ENCODE data around the gene CENPL. TPM values are rescaled to one million over a fixed set of nuclear protein-coding genes. Genes with fewer than 3 reads are reported as not detected.

CENPL gene
- total RNA-seq, 2 experiments from 2014 or later: 25.4 to 36.1 TPM

- H3K27ac ChIP-seq (ENCODE audit: low read depth, low read length, poor library complexity, severe bottlenecking): no peak overlapping the region
- H3K79me2 ChIP-seq (ENCODE audit: insufficient read depth, low read depth, low read length): peaks cover 57% of the 10 kb centered on the region
- H3K4me3 ChIP-seq (ENCODE audit: low read depth, low read length, poor library complexity, severe bottlenecking): peak overlapping the region; percentile 97
- intact Hi-C loops (cut with micrococcal nuclease; ENCODE audit: unreplicated experiment): loop anchor here (5.0 to 10.0 kb wide), 3 partner anchors 135 to 1083 kb away; no protein-coding TSS in a partner anchor
- peak overlapping the region; percentile 63 for H3K4me2 ChIP-seq (ENCODE audit: low read length)
- BruUV-seq (replicated peaks): no TSS peak
- H3K4me1 ChIP-seq (ENCODE audit: insufficient read depth, low read length, poor library complexity, severe bottlenecking): peaks cover 35% of the 10 kb centered on the region
- DNase-seq (ENCODE audit: low spot score): no peak
- no peak overlapping the region for H2AFZ ChIP-seq (ENCODE audit: low read length)
- POLR2A ChIA-PET: interaction anchor here (0.7 to 2.1 kb wide), 5 partner anchors 10 to 1241 kb away, joined by 3 to 5 read pairs (median 4); partner anchors contain the start of genes GAS5 and ZBTB37
- peaks cover 49% of the 10 kb centered on the region for H3K36me3 ChIP-seq (ENCODE audit: insufficient read depth, low read length)
- no peaks in the 10 kb centered on the region for H3K9me2 ChIP-seq (ENCODE audit: insufficient read depth, low read length)
- CTCF ChIA-PET (ENCODE audit: unreplicated experiment): no interaction called here
- no peak for TF ChIP-seq CTCF (conservative IDR thresholded peaks at IDR 0.05; ENCODE audit: low read length)
- TF ChIP-seq EZH2phosphoT487 (IDR thresholded peaks at IDR 0.05; ENCODE audit: borderline replicate concordance, low read depth, low read length): no peak
- no peaks in the 10 kb centered on the region for H4K20me1 ChIP-seq (ENCODE audit: insufficient read depth, low read length)
- no peaks in the 10 kb centered on the region for H3K9me3 ChIP-seq (ENCODE audit: low read length)
Observed at GRCh38 chr1:173827611-173828010, 2.9 kb upstream of the CENPL start.

- peaks cover 53% of the 10 kb centered on the region for H3K36me3 ChIP-seq (ENCODE audit: insufficient read depth, low read length)
- H3K4me2 ChIP-seq (ENCODE audit: low read length): peak overlapping the region; percentile 87
- no peak for DNase-seq (ENCODE audit: low spot score)
- H4K20me1 ChIP-seq (ENCODE audit: insufficient read depth, low read length): peaks cover 8% of the 10 kb centered on the region; the same call in 1 of the 2 replicates
- no peaks in the 10 kb centered on the region for H3K9me3 ChIP-seq (ENCODE audit: low read length)
- peak overlapping the region; percentile 66 for H2AFZ ChIP-seq (ENCODE audit: low read length)
- peaks cover 89% of the 10 kb centered on the region for H3K79me2 ChIP-seq (ENCODE audit: insufficient read depth, low read depth, low read length)
- TSS peak; percentile 79 for BruUV-seq (replicated peaks)
- CTCF ChIA-PET (ENCODE audit: unreplicated experiment): no interaction called here
- H3K4me1 ChIP-seq (ENCODE audit: insufficient read depth, low read length, poor library complexity, severe bottlenecking): peaks cover 56% of the 10 kb centered on the region
- no peaks in the 10 kb centered on the region for H3K9me2 ChIP-seq (ENCODE audit: insufficient read depth, low read length)
- peak overlapping the region; percentile 97 for H3K4me3 ChIP-seq (ENCODE audit: low read depth, low read length, poor library complexity, severe bottlenecking)
- peak overlapping the region; percentile 93 for H3K27ac ChIP-seq (ENCODE audit: low read depth, low read length, poor library complexity, severe bottlenecking)
- POLR2A ChIA-PET: interaction anchor here (0.6 to 2.1 kb wide), 11 partner anchors 9 to 408 kb away, joined by 3 to 11 read pairs (median 4); partner anchors contain the start of genes GAS5 and ZBTB37
- intact Hi-C loops (cut with micrococcal nuclease; ENCODE audit: unreplicated experiment): loop anchor here (1.0 to 10.0 kb wide), 5 partner anchors 44 to 1079 kb away; partner anchors contain the start of genes KLHL20 and ZBTB37
- TF ChIP-seq EZH2phosphoT487 (IDR thresholded peaks at IDR 0.05; ENCODE audit: borderline replicate concordance, low read depth, low read length): no peak
- no peak for TF ChIP-seq CTCF (conservative IDR thresholded peaks at IDR 0.05; ENCODE audit: low read length)
Observed at GRCh38 chr1:173823781-173824314, 835 bp downstream of the CENPL start.

DNA sequence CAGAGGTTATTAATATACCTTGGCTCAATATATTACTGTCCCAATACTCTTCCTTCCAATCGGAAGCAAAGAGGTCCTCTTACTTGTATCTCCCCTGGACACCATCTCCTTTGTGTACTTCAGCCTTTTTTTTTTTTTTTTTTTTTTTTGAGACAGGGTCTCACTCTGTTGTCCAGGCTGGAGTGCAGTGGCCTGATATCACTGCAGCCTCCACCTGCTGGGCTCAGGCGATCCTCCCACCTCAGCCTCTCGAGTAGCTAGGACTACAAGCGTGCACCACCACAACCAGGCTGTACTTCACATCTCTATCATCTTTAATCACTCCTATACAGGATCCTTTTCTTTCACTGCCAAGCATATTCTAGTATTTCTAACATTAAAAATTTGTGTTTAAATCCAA, 3.0 kb downstream of the CENPL start:
- no peaks in the 10 kb centered on the region for H3K9me3 ChIP-seq (ENCODE audit: low read length)
- peaks cover 36% of the 10 kb centered on the region for H3K4me1 ChIP-seq (ENCODE audit: insufficient read depth, low read length, poor library complexity, severe bottlenecking)
- H3K79me2 ChIP-seq (ENCODE audit: insufficient read depth, low read depth, low read length): peaks cover 86% of the 10 kb centered on the region
- no peak for DNase-seq (ENCODE audit: low spot score)
- H4K20me1 ChIP-seq (ENCODE audit: insufficient read depth, low read length): peaks cover 8% of the 10 kb centered on the region; the same call in 1 of the 2 replicates
- H3K27ac ChIP-seq (ENCODE audit: low read depth, low read length, poor library complexity, severe bottlenecking): no peak overlapping the region
- H3K4me3 ChIP-seq (ENCODE audit: low read depth, low read length, poor library complexity, severe bottlenecking): peak overlapping the region; percentile 97
- intact Hi-C loops (cut with micrococcal nuclease; ENCODE audit: unreplicated experiment): loop anchor here (10.0 kb wide), 2 partner anchors 343 to 1077 kb away; no protein-coding TSS in a partner anchor
- H3K9me2 ChIP-seq (ENCODE audit: insufficient read depth, low read length): no peaks in the 10 kb centered on the region
- POLR2A ChIA-PET: interaction anchor here (1.0 kb wide), 1 partner anchor 47 kb away, joined by 5 read pairs; the partner anchor contains the start of gene ZBTB37
- no peak overlapping the region for H2AFZ ChIP-seq (ENCODE audit: low read length)
- TF ChIP-seq CTCF (conservative IDR thresholded peaks at IDR 0.05; ENCODE audit: low read length) (no peak), EZH2phosphoT487 (IDR thresholded peaks at IDR 0.05; ENCODE audit: borderline replicate concordance, low read depth, low read length) (no peak)
- peaks cover 54% of the 10 kb centered on the region for H3K36me3 ChIP-seq (ENCODE audit: insufficient read depth, low read length)
- CTCF ChIA-PET (ENCODE audit: unreplicated experiment): no interaction called here
- H3K4me2 ChIP-seq (ENCODE audit: low read length): peak overlapping the region; percentile 87
- no TSS peak for BruUV-seq (replicated peaks)
